Left lung (tissue), 10 donors: ENCODE results near the gene PRKCI. TPM values are rescaled to one million over a fixed set of nuclear protein-coding genes. Genes with fewer than 3 reads are reported as not detected.
A peak's percentile ranks its signal among the peaks of the same experiment; 100 is the strongest.
"Not testable (repeated sequence)": the region's sequence is repeated elsewhere in the genome, so short reads cannot be mapped to it uniquely, and the experiment has no call there.

Experiments
- ATAC-seq: fragments of 200-7000 bp; cut with Tn5 transposase; one replicate; pipeline ENCODE4 v1.9.1; 2020; ENCODE audit warnings: moderate library complexity
- DNase-seq, 4 donors: peaks; one replicate each; pipeline ENCODE4 v3.0.0-alpha.2; 2013 to 2020
- H3K27ac ChIP-seq, 2 donors: fragments of 200-600 bp; sonication (generic) in 1 of 2; one replicate each; pipeline versions ENCODE4 v1.5.0 to v1.8.0; 2020 to 2021
- H3K27me3 ChIP-seq, 2 donors: fragments of 200-600 bp; sonication (generic) in 1 of 2; one replicate each; pipeline versions ENCODE4 v1.5.0 to v1.8.0; 2020 to 2021
- H3K36me3 ChIP-seq, 2 donors: fragments of 200-600 bp; sonication (generic) in 1 of 2; one replicate each; pipeline versions ENCODE4 v1.5.0 to v1.8.0; 2020 to 2021
- H3K4me1 ChIP-seq, 2 donors: fragments of 200-600 bp; one replicate each; pipeline ENCODE4 v1.8.0; 2021
- H3K4me3 ChIP-seq, 2 donors: fragments of 200-600 bp; sonication (generic) in 1 of 2; one replicate each; pipeline versions ENCODE4 v1.5.0 to v1.8.0; 2020 to 2021; ENCODE audit warnings: mild to moderate bottlenecking in 1 of 2
- H3K9me3 ChIP-seq, 2 donors: fragments of 200-600 bp; sonication (generic) in 1 of 2; one replicate each; pipeline versions ENCODE4 v1.5.0 to v1.8.0; 2020 to 2021
- CTCF ChIP-seq, 2 donors: fragments of 200-600 bp; sonication (generic) in 1 of 2; IDR thresholded peaks; one replicate each; pipeline versions ENCODE4 v1.5.0 to v1.8.0; 2021; ENCODE audit warnings: antibody characterized with exemption in 2 of 2
- intact Hi-C, 2 donors: fragments of 100-400 bp; cut with DNase I; formaldehyde crosslinking; loops; one replicate each; pipeline versions ENCODE4 v1.11.2 to v1.14.2; 2022
- polyA plus RNA-seq, 6 donors: library from polyadenylated mRNA; unstranded; fragments of 120-200 nt; gene quantifications; one replicate each; pipeline ENCODE4 v1.2.1, GENCODE V29; 2013; ENCODE audit not compliant: insufficient read length in 6 of 6
- total RNA-seq, 2 donors: library from RNA; stranded (reverse); fragmentation: NEBNext Ultra II Directional; extraction: Animal tissue kit (Norgen Biotek cat#: 25700); gene quantifications; one replicate each; pipeline ENCODE4 v1.2.1, GENCODE V29; 2021
- donor health status: DM: no; HTN: yes; CAD: no.
- donor health status: DM: no; HTN: no; CAD: no.

The PRKCI gene
- total and polyA plus RNA-seq, 8 donors = 33.0 to 82.4 (median 67.9) TPM

GRCh38 chr3:170337420-170337819 is 115.2 kb downstream of the PRKCI start:
- DNase-seq (no peak), ATAC-seq (no peak)
- no peak for TF ChIP-seq CTCF (IDR thresholded peaks at IDR 0.05)
- Histone ChIP-seq H3K4me1 (no peaks in the 10 kb centered on the region), H3K27ac (no peak overlapping the region), H3K4me3 (no peak overlapping the region), H3K9me3 (peaks cover 0 to 17% of the 10 kb centered on the region in 2 donors), H3K27me3 (no peaks in the 10 kb centered on the region), H3K36me3 (no peaks in the 10 kb centered on the region)
- intact Hi-C loops = no loop called here

GRCh38 chr3:170338690-170339340 is 116.6 kb downstream of the PRKCI start:
- no peak overlapping the region for H3K4me3 ChIP-seq
- no peaks in the 10 kb centered on the region for H3K4me1 ChIP-seq
- ATAC-seq = no peak
- no peaks in the 10 kb centered on the region for H3K27me3 ChIP-seq
- DNase-seq = no peak
- H3K9me3 ChIP-seq = peaks cover 0 to 17% of the 10 kb centered on the region in 2 donors
- no peaks in the 10 kb centered on the region for H3K36me3 ChIP-seq
- intact Hi-C loops = no loop called here
- no peak overlapping the region for H3K27ac ChIP-seq
- no peak for TF ChIP-seq CTCF (IDR thresholded peaks at IDR 0.05)

GRCh38 chr3:170342273-170342672 is 120.0 kb downstream of the PRKCI start:
- ATAC-seq, H3K36me3 ChIP-seq, H3K4me3 ChIP-seq, DNase-seq, intact Hi-C loops, H3K27me3 ChIP-seq, H3K4me1 ChIP-seq, H3K27ac ChIP-seq: not testable (repeated sequence)
- H3K9me3 ChIP-seq = peaks cover 0 to 17% of the 10 kb centered on the region in 2 donors

- H3K27me3 ChIP-seq, H3K27ac ChIP-seq, H3K36me3 ChIP-seq, H3K4me1 ChIP-seq, intact Hi-C loops, H3K4me3 ChIP-seq, H3K9me3 ChIP-seq, DNase-seq: not testable (repeated sequence)
- ATAC-seq = peak; percentile 44
These were observed 121.6 kb downstream of the PRKCI start for GRCh38 chr3:170343859-170344258.

- intact Hi-C loops = no loop called here
- no peak for DNase-seq
- H3K27me3 ChIP-seq = no peaks in the 10 kb centered on the region
- no peaks in the 10 kb centered on the region for H3K4me1 ChIP-seq
- no peaks in the 10 kb centered on the region for H3K9me3 ChIP-seq
- TF ChIP-seq CTCF (IDR thresholded peaks at IDR 0.05) = no peak
- no peaks in the 10 kb centered on the region for H3K36me3 ChIP-seq
- no peak for ATAC-seq
- no peak overlapping the region for H3K27ac ChIP-seq
- H3K4me3 ChIP-seq = no peak overlapping the region
These were observed 122.7 kb downstream of the PRKCI start for GRCh38 chr3:170344971-170345370.

GRCh38 chr3:170346481-170347392 is 124.5 kb downstream of the PRKCI start:
- Histone ChIP-seq H3K4me1 (no peaks in the 10 kb centered on the region), H3K27ac (no peak overlapping the region), H3K27me3 (no peaks in the 10 kb centered on the region), H3K9me3 (no peaks in the 10 kb centered on the region), H3K4me3 (no peak overlapping the region), H3K36me3 (no peaks in the 10 kb centered on the region)
- TF ChIP-seq CTCF (IDR thresholded peaks at IDR 0.05) = no peak
- no peak for ATAC-seq
- no peak for DNase-seq
- intact Hi-C loops = no loop called here
